Measurements from ENCODE around the gene SCNM1. TPM values are rescaled to one million over a fixed set of nuclear protein-coding genes. Genes with fewer than 3 reads are reported as not detected.
A peak's percentile ranks its signal among the peaks of the same experiment; 100 is the strongest.

SCNM1 gene
- total and polyA plus RNA-seq, 11 donors, result 11.5 to 44.4 (median 18.4) TPM

- ATAC-seq (peak in 3 of 4 donors; percentile 26 to 48 (median 36)), DNase-seq (no peak)
- Histone ChIP-seq H3K4me3 (peak overlapping the region in 9 of 12 donors; percentile 0 to 71 (median 39)), H3K27ac (peak overlapping the region in 4 of 12 donors; percentile 34 to 94 (median 48)), H3K27me3 (no peaks in the 10 kb centered on the region), H3K9me3 (no peaks in the 10 kb centered on the region), H3K4me1 (peaks cover 0 to 43% (median 6%) of the 10 kb centered on the region in 12 donors), H3K36me3 (peaks cover 0 to 57% (median 47%) of the 10 kb centered on the region in 9 donors)
- WGBS, 4 donors, result 76 to 87% (median 82%) methylated on average over 6 of the region's 6 CpGs
- TF ChIP-seq POLR2A (IDR thresholded peaks at IDR 0.05), result no peak
- TF ChIP-seq, protein P1, sequence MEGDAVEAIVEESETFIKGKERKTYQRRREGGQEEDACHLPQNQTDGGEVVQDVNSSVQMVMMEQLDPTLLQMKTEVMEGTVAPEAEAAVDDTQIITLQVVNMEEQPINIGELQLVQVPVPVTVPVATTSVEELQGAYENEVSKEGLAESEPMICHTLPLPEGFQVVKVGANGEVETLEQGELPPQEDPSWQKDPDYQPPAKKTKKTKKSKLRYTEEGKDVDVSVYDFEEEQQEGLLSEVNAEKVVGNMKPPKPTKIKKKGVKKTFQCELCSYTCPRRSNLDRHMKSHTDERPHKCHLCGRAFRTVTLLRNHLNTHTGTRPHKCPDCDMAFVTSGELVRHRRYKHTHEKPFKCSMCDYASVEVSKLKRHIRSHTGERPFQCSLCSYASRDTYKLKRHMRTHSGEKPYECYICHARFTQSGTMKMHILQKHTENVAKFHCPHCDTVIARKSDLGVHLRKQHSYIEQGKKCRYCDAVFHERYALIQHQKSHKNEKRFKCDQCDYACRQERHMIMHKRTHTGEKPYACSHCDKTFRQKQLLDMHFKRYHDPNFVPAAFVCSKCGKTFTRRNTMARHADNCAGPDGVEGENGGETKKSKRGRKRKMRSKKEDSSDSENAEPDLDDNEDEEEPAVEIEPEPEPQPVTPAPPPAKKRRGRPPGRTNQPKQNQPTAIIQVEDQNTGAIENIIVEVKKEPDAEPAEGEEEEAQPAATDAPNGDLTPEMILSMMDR (IDR thresholded peaks at IDR 0.05), result no peak
- intact Hi-C loops (cut with DNase I), result loop anchor here in 8 of 10 donors (2.0 to 10.0 kb wide), 8 partner anchors 35 to 932 kb away; no protein-coding TSS in a partner anchor
Measured at GRCh38 chr1:151157067-151157531, 8.8 kb upstream of the SCNM1 start.

- H3K9me3 ChIP-seq, result no peaks in the 10 kb centered on the region
- ATAC-seq (no peak), DNase-seq (no peak)
- 78 to 85% (median 82%) methylated on average over 5 of the region's 5 CpGs for WGBS, 4 donors
- peaks cover 0 to 64% (median 47%) of the 10 kb centered on the region in 9 donors for H3K36me3 ChIP-seq
- H3K27ac ChIP-seq, result peak overlapping the region in 3 of 12 donors; percentile 17 to 94 (median 34)
- H3K4me1 ChIP-seq, result peaks cover 0 to 47% (median 6%) of the 10 kb centered on the region in 12 donors
- H3K4me3 ChIP-seq, result peak overlapping the region in 2 of 12 donors; percentile 49 to 71
- no peaks in the 10 kb centered on the region for H3K27me3 ChIP-seq
- intact Hi-C loops (cut with DNase I), result loop anchor here in 7 of 10 donors (5.0 to 10.0 kb wide), 6 partner anchors 36 to 934 kb away; no protein-coding TSS in a partner anchor
- TF ChIP-seq, protein P1 (IDR thresholded peaks at IDR 0.05), result no peak
- no peak for TF ChIP-seq POLR2A (IDR thresholded peaks at IDR 0.05)
Measured at GRCh38 chr1:151158326-151158725, 7.6 kb upstream of the SCNM1 start.

- peak overlapping the region in 4 of 12 donors; percentile 6 to 94 (median 21) for H3K27ac ChIP-seq
- ATAC-seq (peak in 1 of 4 donors; percentile 34), DNase-seq (no peak)
- intact Hi-C loops (cut with DNase I), result loop anchor here in 7 of 10 donors (5.0 to 10.0 kb wide), 6 partner anchors 36 to 934 kb away; no protein-coding TSS in a partner anchor
- no peaks in the 10 kb centered on the region for H3K27me3 ChIP-seq
- 77 to 93% (median 81%) methylated on average over 13 to 22 of the region's 22 CpGs for WGBS, 4 donors
- peaks cover 0 to 64% (median 47%) of the 10 kb centered on the region in 9 donors for H3K36me3 ChIP-seq
- peak overlapping the region in 1 of 12 donors; percentile 71 for H3K4me3 ChIP-seq
- H3K9me3 ChIP-seq, result no peaks in the 10 kb centered on the region
- TF ChIP-seq, protein P1 (IDR thresholded peaks at IDR 0.05), result no peak
- no peak for TF ChIP-seq POLR2A (IDR thresholded peaks at IDR 0.05)
- peaks cover 0 to 49% (median 7%) of the 10 kb centered on the region in 12 donors for H3K4me1 ChIP-seq
Measured at GRCh38 chr1:151158751-151159251, 7.1 kb upstream of the SCNM1 start.

DNA sequence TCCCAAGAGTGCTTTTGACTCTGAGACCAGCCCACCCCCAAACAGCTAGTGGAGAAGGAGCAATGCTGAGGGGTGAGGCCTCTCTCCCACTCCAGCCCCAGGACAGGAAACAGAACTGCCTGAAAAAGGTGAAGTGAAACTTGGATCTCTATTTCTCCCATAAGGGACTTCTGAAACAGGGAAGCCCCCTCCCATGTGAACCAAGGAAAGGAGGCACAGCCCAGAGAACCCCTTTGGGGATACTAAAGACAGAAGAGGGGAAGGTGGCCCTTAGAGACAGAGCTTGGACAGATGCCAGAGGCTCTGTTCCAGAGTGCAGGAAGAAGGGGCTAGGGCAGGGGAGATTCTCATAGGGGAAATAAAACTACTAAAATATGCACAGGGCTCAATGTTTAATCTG is 6.6 kb upstream of the SCNM1 start:
- Histone ChIP-seq H3K4me3 (peak overlapping the region in 1 of 12 donors; percentile 71), H3K27ac (peak overlapping the region in 4 of 12 donors; percentile 6 to 94 (median 21)), H3K27me3 (no peaks in the 10 kb centered on the region), H3K9me3 (no peaks in the 10 kb centered on the region), H3K4me1 (peaks cover 0 to 52% (median 12%) of the 10 kb centered on the region in 12 donors), H3K36me3 (peaks cover 0 to 64% (median 47%) of the 10 kb centered on the region in 9 donors)
- DNase-seq, result no peak
- intact Hi-C loops (cut with DNase I), result loop anchor here in 7 of 10 donors (5.0 to 10.0 kb wide), 6 partner anchors 37 to 935 kb away; no protein-coding TSS in a partner anchor
- peak in 1 of 4 donors; percentile 3 for ATAC-seq
- no peak for TF ChIP-seq POLR2A (IDR thresholded peaks at IDR 0.05)
- TF ChIP-seq, protein P1 (IDR thresholded peaks at IDR 0.05), result no peak

Measured in heart left ventricle (tissue), 16 donors.